ENCODE data around the gene CRKL.

Gene CRKL

DNA sequence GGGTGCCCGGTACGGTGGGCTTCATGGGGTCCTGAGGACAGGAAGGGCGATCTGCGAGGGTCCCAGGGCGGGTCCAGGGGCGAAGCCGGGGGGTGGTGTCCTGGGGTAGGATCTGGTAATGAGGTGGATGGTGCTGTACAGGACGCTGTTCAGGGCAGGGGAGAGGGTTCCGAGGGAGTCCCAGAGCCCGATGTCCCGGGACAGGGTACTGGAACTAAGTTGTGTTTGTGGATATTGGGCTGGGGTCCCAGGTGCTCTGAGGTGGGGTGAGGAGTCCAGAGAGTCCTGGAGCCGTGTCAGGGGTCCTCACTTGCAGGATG lies 65.3 kb downstream of the CRKL start:
- no peak for TF ChIP-seq CTCF (IDR thresholded peaks at IDR 0.05; ENCODE audit: low read length, missing control alignments)
- DNase-seq (ENCODE audit: low read depth) = no peak
- peak overlapping the region; percentile 74 for H3K4me3 ChIP-seq (replicated peaks; ENCODE audit: low read depth, low read length)

DNA sequence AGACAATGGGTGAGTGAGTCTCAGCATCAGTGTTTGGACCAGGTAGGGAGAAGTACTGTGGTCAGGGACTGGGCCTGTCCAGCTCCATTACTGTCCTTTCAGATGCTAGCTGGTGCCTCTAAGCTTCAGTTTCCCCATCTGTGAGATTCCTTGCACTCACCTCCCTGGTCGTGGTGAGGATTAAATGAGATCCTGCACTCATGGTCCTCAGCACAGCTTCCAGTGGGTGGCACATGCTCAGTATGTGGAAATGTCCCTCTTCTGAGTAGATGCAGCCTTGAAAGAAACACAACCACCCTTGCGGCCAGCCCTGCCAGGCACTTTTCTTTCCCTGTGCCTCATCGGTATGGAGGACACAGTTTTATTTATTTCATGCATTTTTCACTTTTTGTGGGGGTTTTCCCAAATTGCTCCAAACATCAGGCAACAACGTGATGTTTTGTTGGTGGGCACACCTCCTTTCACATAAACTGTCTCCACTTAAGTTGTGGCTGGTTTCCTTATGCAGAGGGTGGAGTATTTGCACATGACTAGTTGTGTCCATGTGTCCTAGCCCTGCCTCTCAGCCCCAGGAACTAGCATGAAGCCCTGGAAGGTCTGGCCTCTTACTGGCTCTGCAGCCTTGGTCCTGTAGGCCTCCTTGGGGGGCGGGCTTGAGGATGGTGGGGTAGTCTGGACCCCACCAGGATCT lies 66.0 kb downstream of the CRKL start:
- no peak for TF ChIP-seq CTCF (IDR thresholded peaks at IDR 0.05; ENCODE audit: low read length, missing control alignments)
- DNase-seq (ENCODE audit: low read depth) = no peak
- peak overlapping the region; percentile 74 for H3K4me3 ChIP-seq (replicated peaks; ENCODE audit: low read depth, low read length)

- no peak for TF ChIP-seq CTCF (IDR thresholded peaks at IDR 0.05; ENCODE audit: low read length, missing control alignments)
- no peak for DNase-seq (ENCODE audit: low read depth)
- H3K4me3 ChIP-seq (replicated peaks; ENCODE audit: low read depth, low read length) = no peak overlapping the region
These were observed 68.5 kb downstream of the CRKL start for GRCh38 chr22:20985720-20986119.

GRCh38 chr22:20986365-20986764 lies 69.2 kb downstream of the CRKL start:
- no peak for TF ChIP-seq CTCF (IDR thresholded peaks at IDR 0.05; ENCODE audit: low read length, missing control alignments)
- no peak overlapping the region for H3K4me3 ChIP-seq (replicated peaks; ENCODE audit: low read depth, low read length)
- no peak for DNase-seq (ENCODE audit: low read depth)

DNA sequence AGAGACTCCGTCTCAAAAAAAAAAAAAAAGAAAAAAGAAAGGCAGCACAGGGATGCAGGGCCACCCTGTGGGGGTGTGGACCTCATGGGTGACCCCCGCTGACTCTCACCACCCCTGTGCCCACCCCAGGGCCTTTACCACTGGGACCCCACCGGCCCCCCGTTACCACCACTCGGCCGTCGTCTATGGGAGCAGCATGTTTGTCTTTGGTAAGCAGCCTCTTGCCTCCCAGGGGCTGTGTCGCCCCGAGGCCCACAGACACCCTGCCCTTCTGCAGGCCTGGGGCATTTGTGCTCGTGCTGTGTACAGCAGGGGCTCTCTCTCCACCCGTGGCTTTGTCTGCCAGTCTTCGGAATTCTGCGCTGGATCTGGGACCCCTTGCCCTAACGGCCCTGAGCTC lies 70.2 kb downstream of the CRKL start:
- no peak for TF ChIP-seq CTCF (IDR thresholded peaks at IDR 0.05; ENCODE audit: low read length, missing control alignments)
- no peak for DNase-seq (ENCODE audit: low read depth)

GRCh38 chr22:20988573-20989322 lies 71.5 kb downstream of the CRKL start:
- H3K4me3 ChIP-seq (replicated peaks; ENCODE audit: low read depth, low read length) = no peak overlapping the region
- no peak for DNase-seq (ENCODE audit: low read depth)
- no peak for TF ChIP-seq CTCF (IDR thresholded peaks at IDR 0.05; ENCODE audit: low read length, missing control alignments)

More for the DNA sequence above, 70.2 kb downstream of the CRKL start:
- H3K4me3 ChIP-seq (replicated peaks; ENCODE audit: low read depth, low read length) = no peak overlapping the region
